ENCODE measurements around the gene TBC1D19. TPM values are rescaled to one million over a fixed set of nuclear protein-coding genes. Genes with fewer than 3 reads are reported as not detected.

Gene TBC1D19
- total RNA-seq, 1 experiment from 2014 or later, result 2.2 TPM

- in situ Hi-C loops (cut with HindIII; ENCODE audit: low pct_unique_long_range_greater_than_20kb, low sequenced_read_pairs) (no loop called here), intact Hi-C loops (cut with micrococcal nuclease; ENCODE audit: unreplicated experiment) (no loop called here)
- DNase-seq (ENCODE audit: low read depth, low spot score) (no peak), ATAC-seq (no peak)
- Histone ChIP-seq H3K4me3 (ENCODE audit: low read depth in 2 of 2, low read length in 2 of 2) (no peak overlapping the region), H3K9me3 (ENCODE audit: control insufficient read depth, insufficient read depth, low read depth, low read length) (no peaks in the 10 kb centered on the region), H3K27ac (ENCODE audit: low read length) (no peak overlapping the region), H3K4me1 (ENCODE audit: control insufficient read depth, insufficient read depth, low read length) (no peaks in the 10 kb centered on the region), H3K36me3 (ENCODE audit: control insufficient read depth, insufficient read depth, low read length) (no peaks in the 10 kb centered on the region), H3K27me3 (ENCODE audit: control insufficient read depth, insufficient read depth, low read length) (no peaks in the 10 kb centered on the region)
- POLR2A ChIA-PET, result no interaction called here
- CTCF ChIA-PET, result no interaction called here
- BruUV-seq (replicated peaks), result no TSS peak
- TF ChIP-seq POLR2AphosphoS5 (IDR thresholded peaks at IDR 0.05; ENCODE audit: low read depth, low read length) (no peak), TCF7L2 (IDR thresholded peaks at IDR 0.05; ENCODE audit: low read depth, low read length) (no peak), SIN3A (IDR thresholded peaks at IDR 0.05; ENCODE audit: borderline replicate concordance, insufficient read depth, low read depth, low read length) (no peak), REST (IDR thresholded peaks at IDR 0.05; ENCODE audit: insufficient read depth in 1 of 2, low read depth in 2 of 2, low read length in 1 of 2) (no peak)
- TF ChIP-seq, protein P1, sequence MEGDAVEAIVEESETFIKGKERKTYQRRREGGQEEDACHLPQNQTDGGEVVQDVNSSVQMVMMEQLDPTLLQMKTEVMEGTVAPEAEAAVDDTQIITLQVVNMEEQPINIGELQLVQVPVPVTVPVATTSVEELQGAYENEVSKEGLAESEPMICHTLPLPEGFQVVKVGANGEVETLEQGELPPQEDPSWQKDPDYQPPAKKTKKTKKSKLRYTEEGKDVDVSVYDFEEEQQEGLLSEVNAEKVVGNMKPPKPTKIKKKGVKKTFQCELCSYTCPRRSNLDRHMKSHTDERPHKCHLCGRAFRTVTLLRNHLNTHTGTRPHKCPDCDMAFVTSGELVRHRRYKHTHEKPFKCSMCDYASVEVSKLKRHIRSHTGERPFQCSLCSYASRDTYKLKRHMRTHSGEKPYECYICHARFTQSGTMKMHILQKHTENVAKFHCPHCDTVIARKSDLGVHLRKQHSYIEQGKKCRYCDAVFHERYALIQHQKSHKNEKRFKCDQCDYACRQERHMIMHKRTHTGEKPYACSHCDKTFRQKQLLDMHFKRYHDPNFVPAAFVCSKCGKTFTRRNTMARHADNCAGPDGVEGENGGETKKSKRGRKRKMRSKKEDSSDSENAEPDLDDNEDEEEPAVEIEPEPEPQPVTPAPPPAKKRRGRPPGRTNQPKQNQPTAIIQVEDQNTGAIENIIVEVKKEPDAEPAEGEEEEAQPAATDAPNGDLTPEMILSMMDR (IDR thresholded peaks at IDR 0.05), result no peak
These were observed 25.6 kb upstream of the TBC1D19 start for GRCh38 chr4:26558166-26558895.

DNA sequence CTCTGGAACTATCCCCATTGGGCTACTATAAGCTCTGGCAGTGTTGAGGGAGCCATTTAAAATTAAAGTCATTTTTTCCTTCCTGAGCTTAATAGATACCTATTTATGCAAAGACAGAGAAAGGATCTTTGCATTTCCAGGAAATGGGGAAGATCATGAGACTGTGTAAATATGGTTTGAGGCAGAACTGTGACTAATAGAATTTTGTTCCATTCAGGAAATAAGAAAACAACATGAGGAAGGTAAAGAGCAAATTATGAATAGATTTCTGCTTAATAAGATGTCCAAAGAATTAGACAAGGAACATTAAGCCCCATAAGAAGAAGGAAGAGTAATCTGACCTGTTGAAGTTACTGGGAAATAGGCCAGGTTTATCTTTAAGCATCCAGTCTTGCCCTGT, 17.8 kb upstream of the TBC1D19 start:
- ChIA-PET CTCF (no interaction called here), POLR2A (no interaction called here)
- in situ Hi-C loops (cut with HindIII; ENCODE audit: low pct_unique_long_range_greater_than_20kb, low sequenced_read_pairs), result no loop called here
- BruUV-seq (replicated peaks), result no TSS peak
- intact Hi-C loops (cut with micrococcal nuclease; ENCODE audit: unreplicated experiment), result no loop called here
- Histone ChIP-seq H3K9me3 (ENCODE audit: control insufficient read depth, insufficient read depth, low read depth, low read length) (no peaks in the 10 kb centered on the region), H3K27ac (ENCODE audit: low read length) (no peak overlapping the region), H3K27me3 (ENCODE audit: control insufficient read depth, insufficient read depth, low read length) (no peaks in the 10 kb centered on the region), H3K36me3 (ENCODE audit: control insufficient read depth, insufficient read depth, low read length) (no peaks in the 10 kb centered on the region), H3K4me3 (ENCODE audit: low read depth in 2 of 2, low read length in 2 of 2) (no peak overlapping the region), H3K4me1 (ENCODE audit: control insufficient read depth, insufficient read depth, low read length) (no peaks in the 10 kb centered on the region)
- TF ChIP-seq POLR2AphosphoS5 (IDR thresholded peaks at IDR 0.05; ENCODE audit: low read depth, low read length), result no peak
- no peak for TF ChIP-seq SIN3A (IDR thresholded peaks at IDR 0.05; ENCODE audit: borderline replicate concordance, insufficient read depth, low read depth, low read length)
- no peak for TF ChIP-seq TCF7L2 (IDR thresholded peaks at IDR 0.05; ENCODE audit: low read depth, low read length)
- TF ChIP-seq, protein P1 (IDR thresholded peaks at IDR 0.05), result no peak
- ATAC-seq (no peak), DNase-seq (ENCODE audit: low read depth, low spot score) (no peak)

Measured in Panc1 (cell line).